H9 (cell line): Measurements from ENCODE around the gene PLA2G2C. TPM values are rescaled to one million over a fixed set of nuclear protein-coding genes. Genes with fewer than 3 reads are reported as not detected.

Source experiments
- DNase-seq: peaks from one replicate; pipeline ENCODE4 v3.0.0-alpha.2; 2017
- H2AFZ ChIP-seq: one replicate; pipeline ENCODE4 v1.6.1; 2013; ENCODE audit warnings: mild to moderate bottlenecking, low read length, control low read depth, moderate library complexity
- H2AK5ac ChIP-seq: 2 replicates; pipeline ENCODE4 v1.6.1; 2013; ENCODE audit warnings: low read length, control low read depth, mixed read lengths; ENCODE audit not compliant: insufficient read length
- H2BK120ac ChIP-seq: one replicate; pipeline ENCODE4 v1.6.1; 2013; ENCODE audit warnings: low read depth, mild to moderate bottlenecking, low read length, control low read depth, inconsistent platforms; ENCODE audit not compliant: poor library complexity, severe bottlenecking
- H2BK12ac ChIP-seq: 2 replicates; pipeline ENCODE4 v1.6.1; 2013; ENCODE audit warnings: low read length, control low read depth, mixed read lengths, low read depth; ENCODE audit not compliant: insufficient read length
- H2BK15ac ChIP-seq: 2 replicates; pipeline ENCODE4 v1.6.1; 2013; ENCODE audit warnings: low read depth, low read length, control low read depth
- H2BK20ac ChIP-seq: one replicate; pipeline ENCODE4 v1.6.1; 2013; ENCODE audit warnings: low read depth, mild to moderate bottlenecking, low read length, control low read depth, inconsistent platforms; ENCODE audit not compliant: poor library complexity, severe bottlenecking
- H2BK5ac ChIP-seq: 2 replicates; pipeline ENCODE4 v1.6.1; 2013; ENCODE audit warnings: low read length, control low read depth, mixed read lengths; ENCODE audit not compliant: insufficient read length
- H3K14ac ChIP-seq: 2 replicates; pipeline ENCODE4 v1.6.1; 2013; ENCODE audit warnings: low read length, control low read depth; ENCODE audit not compliant: insufficient read depth
- H3K18ac ChIP-seq: 2 replicates; pipeline ENCODE4 v1.6.1; 2013; ENCODE audit warnings: low read depth, mild to moderate bottlenecking, mixed read lengths, low read length, control low read depth; ENCODE audit not compliant: insufficient read length
- H3K23ac ChIP-seq: 2 replicates; pipeline ENCODE4 v1.6.1; 2013; ENCODE audit warnings: low read length, control low read depth, mixed read lengths, low read depth; ENCODE audit not compliant: insufficient read length
- H3K23me2 ChIP-seq: 2 replicates; pipeline ENCODE4 v1.6.1; 2013; ENCODE audit warnings: low read depth, mild to moderate bottlenecking, mixed read lengths, low read length, control low read depth; ENCODE audit not compliant: insufficient read length, poor library complexity, severe bottlenecking
- H3K27ac ChIP-seq: 2 replicates; pipeline ENCODE4 v1.5.1; 2013; ENCODE audit warnings: low read length, control low read depth, mixed read lengths, low read depth; ENCODE audit not compliant: insufficient read length
- H3K27me3 ChIP-seq: 2 replicates; pipeline ENCODE4 v1.6.1; 2013; ENCODE audit warnings: low read length, control low read depth, inconsistent platforms; ENCODE audit not compliant: insufficient read depth
- H3K4ac ChIP-seq: 2 replicates; pipeline ENCODE4 v1.6.1; 2013; ENCODE audit warnings: low read depth, mild to moderate bottlenecking, control low read depth, inconsistent platforms, low read length, moderate library complexity
- H3K4me1 ChIP-seq: 2 replicates; pipeline ENCODE4 v1.6.1; 2013; ENCODE audit warnings: low read length, control low read depth, inconsistent platforms; ENCODE audit not compliant: insufficient read depth
- H3K4me2 ChIP-seq: 2 replicates; pipeline ENCODE4 v1.6.1; 2013; ENCODE audit warnings: low read length, control low read depth, mixed read lengths; ENCODE audit not compliant: insufficient read length, insufficient read depth
- H3K56ac ChIP-seq: 2 replicates; pipeline ENCODE4 v1.6.1; 2013; ENCODE audit warnings: low read depth, mild to moderate bottlenecking, mixed read lengths, low read length, control low read depth; ENCODE audit not compliant: insufficient read length
- H3K79me1 ChIP-seq: 2 replicates; pipeline ENCODE4 v1.6.1; 2013; ENCODE audit warnings: low read depth, mild to moderate bottlenecking, moderate library complexity, low read length, control low read depth, inconsistent platforms; ENCODE audit not compliant: insufficient read depth, poor library complexity, severe bottlenecking
- H3K79me2 ChIP-seq: 2 replicates; pipeline ENCODE4 v1.6.1; 2013; ENCODE audit warnings: low read length, control low read depth, inconsistent platforms; ENCODE audit not compliant: insufficient read depth
- H3K9ac ChIP-seq: 2 replicates; pipeline ENCODE4 v1.6.1; 2013; ENCODE audit warnings: low read length, control low read depth, mixed read lengths; ENCODE audit not compliant: insufficient read length; ENCODE audit errors: extremely low read depth
- H3K9me3 ChIP-seq: one replicate; pipeline ENCODE4 v1.6.1; 2013; ENCODE audit warnings: low read depth, low read length, inconsistent platforms; ENCODE audit not compliant: control insufficient read depth
- H3T11ph ChIP-seq: one replicate; pipeline ENCODE4 v1.6.1; 2013; ENCODE audit warnings: mild to moderate bottlenecking, low read length, control low read depth, inconsistent platforms
- H4K20me1 ChIP-seq: one replicate; pipeline ENCODE4 v1.6.1; 2013; ENCODE audit not compliant: control insufficient read depth, insufficient read length, insufficient read depth
- H4K5ac ChIP-seq: 2 replicates; pipeline ENCODE4 v1.6.1; 2013; ENCODE audit warnings: low read depth, mild to moderate bottlenecking, mixed read lengths, low read length, control low read depth; ENCODE audit not compliant: insufficient read length
- H4K8ac ChIP-seq: replicated peaks from 2 replicates; pipeline ENCODE4 v1.6.1; 2013; ENCODE audit warnings: low read length, control low read depth, mixed read lengths, low read depth; ENCODE audit not compliant: insufficient read length
- H4K91ac ChIP-seq: 2 replicates; pipeline ENCODE4 v1.6.1; 2013; ENCODE audit warnings: low read depth, mild to moderate bottlenecking, moderate library complexity, mixed read lengths, low read length, control low read depth; ENCODE audit not compliant: insufficient read length
- H3K27ac Mint-ChIP-seq, 3 experiments: 2 replicates in 2 of 3; 3 replicates in 1 of 3; pipeline ENCODE4 v1.8.0; 2020 to 2021; ENCODE audit warnings: mixed read lengths in 3 of 3, mild to moderate bottlenecking in 1 of 3, moderate library complexity in 1 of 3
- H3K27me3 Mint-ChIP-seq: 2 replicates; pipeline ENCODE4 v1.8.0; 2021; ENCODE audit warnings: low read depth, mild to moderate bottlenecking, moderate library complexity, mixed read lengths
- H3K36me3 Mint-ChIP-seq, 3 experiments: 2 replicates in 2 of 3; 3 replicates in 1 of 3; pipeline ENCODE4 v1.8.0; 2020 to 2021; ENCODE audit warnings: low read depth in 3 of 3, mixed read lengths in 3 of 3; ENCODE audit not compliant: insufficient read depth in 1 of 3
- H3K4me1 Mint-ChIP-seq, 2 experiments: 2 replicates each; pipeline ENCODE4 v1.8.0; 2020; ENCODE audit warnings: mixed read lengths in 2 of 2
- H3K4me3 Mint-ChIP-seq, 2 experiments: 2 replicates in 1 of 2; 3 replicates in 1 of 2; pipeline ENCODE4 v1.8.0; 2020 to 2021; ENCODE audit warnings: mild to moderate bottlenecking in 2 of 2, mixed read lengths in 2 of 2, moderate library complexity in 1 of 2
- H3K9me3 Mint-ChIP-seq, 2 experiments: 2 replicates in 1 of 2; 3 replicates in 1 of 2; pipeline ENCODE4 v1.8.0; 2020; ENCODE audit warnings: mild to moderate bottlenecking in 2 of 2, mixed read lengths in 2 of 2, moderate library complexity in 1 of 2
- CTCF ChIP-seq: fragments of 200-600 bp; sonication (generic); conservative IDR thresholded peaks from 3 replicates; pipeline ENCODE4 v1.8.0; 2021; ENCODE audit warnings: antibody characterized with exemption, mild to moderate bottlenecking
- WGBS: extraction: QIAGEN DNeasy Blood & Tissue Kit; methylation state at CpG from one replicate; pipeline ENCODE4 v1.1.7; 2013; ENCODE audit warnings: missing lambda C conversion rate, low lambda C conversion rate, mixed read lengths; ENCODE audit not compliant: insufficient read length; ENCODE audit errors: extremely low coverage; 5-methylcytosine and 5-hydroxymethylcytosine counted together
- total RNA-seq: library from RNA; stranded (reverse); gene quantifications from 2 replicates; pipeline ENCODE4 v1.2.1, GENCODE V29; 2021

The PLA2G2C gene
- total RNA-seq, 1 experiment from 2014 or later, result not detected

DNA sequence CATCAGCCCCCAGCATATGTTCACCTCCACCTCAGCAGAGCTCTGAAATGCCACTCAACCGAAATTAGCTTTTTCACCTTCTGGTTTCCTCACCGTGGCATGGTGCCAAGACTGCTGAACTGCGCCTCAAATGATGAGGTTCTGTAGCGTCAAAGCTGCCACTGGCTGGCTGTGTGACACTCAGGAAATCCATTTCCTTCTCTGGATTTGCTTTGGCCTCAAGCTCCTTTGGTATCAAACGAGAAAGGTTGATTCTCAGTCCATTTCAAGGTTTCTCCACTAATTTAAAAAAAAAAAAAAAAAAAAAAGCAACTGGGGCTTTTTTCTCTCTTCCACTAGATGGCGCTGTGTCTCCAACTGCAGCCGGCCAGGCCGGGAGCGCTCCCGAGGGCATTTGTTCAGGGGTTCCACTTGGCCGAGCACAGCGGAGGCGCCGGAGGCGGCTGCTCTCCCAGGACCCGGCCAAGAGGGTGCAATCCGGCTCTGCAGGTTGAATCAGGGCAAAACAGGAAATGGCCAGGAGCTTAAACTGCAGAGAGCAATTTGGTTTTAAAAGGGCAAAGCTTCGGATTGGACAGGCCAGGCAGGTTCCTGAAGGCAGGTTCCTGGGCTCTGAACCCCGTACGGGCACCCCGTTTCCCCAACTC lies 26.5 kb upstream of the PLA2G2C start:
- peak; percentile 88 for TF ChIP-seq CTCF
- Histone ChIP-seq H4K91ac (no peak overlapping the region), H3K9ac (no peak overlapping the region), H2AFZ (no peak overlapping the region), H3K27ac (no peak overlapping the region), H3K9me3 (no peaks in the 10 kb centered on the region), H4K5ac (no peak overlapping the region), H3K4ac (no peak overlapping the region), H3T11ph (no peak overlapping the region), H4K20me1 (no peaks in the 10 kb centered on the region), H2BK15ac (no peak overlapping the region), H3K56ac (no peak overlapping the region), H3K4me2 (peak overlapping the region; percentile 14), H3K79me1 (no peaks in the 10 kb centered on the region), H3K18ac (no peak overlapping the region), H2BK120ac (no peak overlapping the region), H3K23me2 (no peaks in the 10 kb centered on the region), H2AK5ac (no peak overlapping the region), H2BK5ac (no peak overlapping the region), H2BK12ac (peak overlapping the region; percentile 6), H3K23ac (no peak overlapping the region), H3K27me3 (no peaks in the 10 kb centered on the region), H3K79me2 (no peaks in the 10 kb centered on the region), H3K14ac (no peak overlapping the region), H2BK20ac (no peak overlapping the region), H4K8ac (no peak overlapping the region), H3K4me1 (no peaks in the 10 kb centered on the region)
- Mint-ChIP-seq H3K27ac (no peak overlapping the region), H3K27me3 (peaks cover 34% of the 10 kb centered on the region), H3K4me1 (peaks cover 3 to 4% of the 10 kb centered on the region in 2 experiments; a peak in 2 of 4 replicates), H3K36me3 (0 out of 7 replicates have a peak, but pooled peaks cover 0 to 4% (median 0%) of the 10 kb centered on the region in 3 experiments), H3K4me3 (no peak overlapping the region), H3K9me3 (peaks cover 6% of the 10 kb centered on the region in 2 experiments; a peak in 4 of 5 replicates)
- no CpG with 5 or more reads among the region's 21 CpGs for WGBS
- DNase-seq, result peak; percentile 94
